ENCODE results near the gene LRRC52.

- TF ChIP-seq CTCF (IDR thresholded peaks at IDR 0.05) (no peak), POLR2AphosphoS5 (IDR thresholded peaks at IDR 0.05) (no peak), POLR2A (IDR thresholded peaks at IDR 0.05) (no peak)
Observed at GRCh38 chr1:165577707-165578106, 33.9 kb downstream of the LRRC52 start.

Data from transverse colon (tissue), 4 donors.